Mucosa of descending colon (tissue), 3 donors: ENCODE measurements around the gene LOXL1. TPM values are rescaled to one million over a fixed set of nuclear protein-coding genes. Genes with fewer than 3 reads are reported as not detected.

Experiments used
- ATAC-seq: fragments of 200-7000 bp; cut with Tn5 transposase; one replicate; pipeline ENCODE4 v1.9.1; 2020; ENCODE audit warnings: mild to moderate bottlenecking, moderate library complexity
- DNase-seq, 3 donors: peaks; one replicate each; pipeline ENCODE4 v3.0.0-alpha.2; 2020
- H3K36me3 ChIP-seq: fragments of 200-600 bp; one replicate; pipeline ENCODE4 v1.8.0; 2021; ENCODE audit warnings: low read depth, mild to moderate bottlenecking
- H3K4me1 ChIP-seq: fragments of 200-600 bp; one replicate; pipeline ENCODE4 v1.8.0; 2021; ENCODE audit warnings: low read depth, mild to moderate bottlenecking
- H3K4me3 ChIP-seq: fragments of 200-600 bp; one replicate; pipeline ENCODE4 v1.8.0; 2021; ENCODE audit warnings: mild to moderate bottlenecking
- H3K9me3 ChIP-seq: fragments of 200-600 bp; one replicate; pipeline ENCODE4 v1.8.0; 2021; ENCODE audit warnings: mild to moderate bottlenecking
- CTCF ChIP-seq: fragments of 200-600 bp; IDR thresholded peaks from one replicate; pipeline ENCODE4 v1.8.0; 2022; ENCODE audit warnings: antibody characterized with exemption, mild to moderate bottlenecking
- intact Hi-C, 2 donors: fragments of 100-400 bp; cut with DNase I in 1 of 2; cut with micrococcal nuclease in 1 of 2; formaldehyde crosslinking; loops; one replicate each; pipeline versions ENCODE4 v1.11.0 to v1.11.1; 2022; cut with DNase I, micrococcal nuclease
- total RNA-seq, 3 donors: library from RNA; stranded (reverse); fragmentation: NEBNext Ultra II Directional in 2 of 3; extraction: Animal tissue kit (Norgen Biotek cat#: 25700) in 2 of 3; gene quantifications; one replicate each; pipeline versions ENCODE4 v1.2.1 to v1.2.4, GENCODE V29; 2021 to 2023
- donor health status: DM: no; HTN: no; CAD: no; lungs with moderate emphysema.
- donor health status: DM: no; HTN: no; CAD: no.
- donor health status: DM: no; HTN: yes; CAD: no.

LOXL1 gene
- total RNA-seq, 3 donors from 2014 or later, result 0.87 to 7.9 (median 5.1) TPM

- no peaks in the 10 kb centered on the region for H3K9me3 ChIP-seq
- peak within 1 kb of the TSS; percentile 46 for H3K4me3 ChIP-seq
- H3K4me1 ChIP-seq, result peaks cover 35% of the 10 kb centered on the region
- peak; percentile 96 to 97 (median 96) for DNase-seq
- no peaks in the 10 kb centered on the region for H3K36me3 ChIP-seq
- intact Hi-C loops, result no loop called here
- ATAC-seq, result peak; percentile 87
- TF ChIP-seq CTCF, result peak; percentile 96
Observed at GRCh38 chr15:73991726-73992593, 65.7 kb downstream of the LOXL1 start, which contains the start of gene STOML1. Gene STOML1, minus strand, starts transcription at chr15:73992295. Its CDS starts 72 bp downstream, at chr15:73992223.

GRCh38 chr15:73992594-73992898 is 66.3 kb downstream of the LOXL1 start:
- ATAC-seq, result no peak
- TF ChIP-seq CTCF, result no peak
- Histone ChIP-seq H3K9me3 (no peaks in the 10 kb centered on the region), H3K4me3 (no peak overlapping the region), H3K36me3 (no peaks in the 10 kb centered on the region), H3K4me1 (peaks cover 37% of the 10 kb centered on the region)
- intact Hi-C loops, result no loop called here
- no peak for DNase-seq

- Histone ChIP-seq H3K4me3 (no peak overlapping the region), H3K4me1 (peaks cover 34% of the 10 kb centered on the region), H3K36me3 (no peaks in the 10 kb centered on the region), H3K9me3 (no peaks in the 10 kb centered on the region)
- intact Hi-C loops, result no loop called here
- DNase-seq (no peak), ATAC-seq (no peak)
- no peak for TF ChIP-seq CTCF
Observed at GRCh38 chr15:73993211-73993994, 67.1 kb downstream of the LOXL1 start.

- Histone ChIP-seq H3K36me3 (no peaks in the 10 kb centered on the region), H3K4me1 (peaks cover 34% of the 10 kb centered on the region), H3K9me3 (no peaks in the 10 kb centered on the region), H3K4me3 (peak within 1 kb of the TSS; percentile 42)
- DNase-seq, result peak; percentile 96 to 99 (median 98)
- no peak for TF ChIP-seq CTCF
- intact Hi-C loops, result no loop called here
- peak; percentile 88 for ATAC-seq
Observed at GRCh38 chr15:73994413-73994883, 68.2 kb downstream of the LOXL1 start, which contains the start of gene PML. Gene PML, plus strand, starts transcription at chr15:73994716. Its CDS starts 97 bp downstream, at chr15:73994813.

- ATAC-seq, result peak; percentile 20
- peak; percentile 45 to 72 (median 61) for DNase-seq
- H3K4me1 ChIP-seq, result peaks cover 34% of the 10 kb centered on the region
Observed at GRCh38 chr15:73994912-73995622, 68.8 kb downstream of the LOXL1 start.

More at GRCh38 chr15:73994912-73995622, 68.8 kb downstream of the LOXL1 start:
- Histone ChIP-seq H3K36me3 (no peaks in the 10 kb centered on the region), H3K9me3 (no peaks in the 10 kb centered on the region), H3K4me3 (peak overlapping the region; percentile 42)
- intact Hi-C loops, result no loop called here
- TF ChIP-seq CTCF, result no peak
